Caco-2 (cell line): ENCODE data around the gene CHDH. TPM values are rescaled to one million over a fixed set of nuclear protein-coding genes. Genes with fewer than 3 reads are reported as not detected.

Source experiments
- BruUV-seq: library from RNA; stranded (reverse); fragments of 400-500 nt; replicated peaks from 2 replicates; lab custom pipeline; 2021; lab: Mats Ljungman, UMichigan
- CTCF ChIA-PET: fragments of 300-600 bp; sonication (Branson Sonifier 250); formaldehyde crosslinking; loops from one replicate; lab custom pipeline; 2022; ENCODE audit warnings: antibody characterized with exemption; lab: Charles Lee
- POLR2A ChIA-PET: fragments of 300-600 bp; sonication (Branson Sonifier 250); formaldehyde crosslinking; loops from one replicate; lab custom pipeline; 2022; ENCODE audit warnings: antibody characterized with exemption; lab: Charles Lee
- DNase-seq, 2 experiments: peaks; one replicate each; pipeline versions ENCODE4 v3.0.0 to v3.0.0-alpha.2; 2020 to 2022
- H3K27me3 ChIP-seq: replicated peaks from 2 replicates; pipeline ENCODE4 v1.6.0; 2011; ENCODE audit warnings: low read length; ENCODE audit not compliant: control insufficient read depth, insufficient read depth
- H3K36me3 ChIP-seq: 2 replicates; pipeline ENCODE4 v1.5.1; 2011; ENCODE audit warnings: low read length; ENCODE audit not compliant: control insufficient read depth, insufficient read depth
- H3K4me1 ChIP-seq: fragments of 250-450 bp; sonication (Bioruptor Pico); 2 replicates; pipeline ENCODE4 v1.5.1; 2020; ENCODE audit warnings: mild to moderate bottlenecking
- H3K4me3 ChIP-seq: 2 replicates; pipeline ENCODE4 v1.5.1; 2011; ENCODE audit warnings: low read depth, mild to moderate bottlenecking, control low read depth, low read length
- H3K9me3 ChIP-seq: fragments of 250-450 bp; sonication (Bioruptor Pico); 2 replicates; pipeline ENCODE4 v1.5.1; 2020; ENCODE audit warnings: mild to moderate bottlenecking, moderate library complexity
- H3K27ac Mint-ChIP-seq: one replicate; pipeline ENCODE4 v1.8.0; 2022; ENCODE audit warnings: mixed read lengths; ENCODE audit not compliant: unreplicated experiment
- H3K27me3 Mint-ChIP-seq: one replicate; pipeline ENCODE4 v1.8.0; 2022; ENCODE audit warnings: mixed read lengths; ENCODE audit not compliant: insufficient read depth, unreplicated experiment
- H3K36me3 Mint-ChIP-seq: one replicate; pipeline ENCODE4 v1.8.0; 2022; ENCODE audit warnings: mild to moderate bottlenecking, mixed read lengths; ENCODE audit not compliant: insufficient read depth, unreplicated experiment
- H3K4me1 Mint-ChIP-seq: one replicate; pipeline ENCODE4 v1.8.0; 2022; ENCODE audit warnings: low read depth, mixed read lengths; ENCODE audit not compliant: unreplicated experiment
- H3K4me3 Mint-ChIP-seq: one replicate; pipeline ENCODE4 v1.8.0; 2022; ENCODE audit warnings: mild to moderate bottlenecking, moderate library complexity, mixed read lengths; ENCODE audit not compliant: unreplicated experiment
- H3K9me3 Mint-ChIP-seq: one replicate; pipeline ENCODE4 v1.8.0; 2022; ENCODE audit warnings: mixed read lengths; ENCODE audit not compliant: unreplicated experiment
- intact Hi-C: fragments of 100-400 bp; cut with micrococcal nuclease; formaldehyde crosslinking; loops from one replicate; pipeline ENCODE4 v1.10.0; 2022; ENCODE audit not compliant: unreplicated experiment
- total RNA-seq: library from RNA; stranded (reverse); gene quantifications from 2 replicates; pipeline ENCODE4 v1.2.3, GENCODE V29; 2022
- TF ChIP-seq, protein P1 (sequence below), 2 experiments: fragments of 200-600 bp in 1 of 2; IDR thresholded peaks; 1 replicate in 1 of 2; 2 replicates in 1 of 2; pipeline versions ENCODE4 v1.5.1 to v1.8.0; 2011 to 2022; ENCODE audit warnings: antibody characterized with exemption in 1 of 2, control low read depth in 1 of 2, inconsistent platforms in 1 of 2, low read depth in 1 of 2, low read length in 1 of 2, mild to moderate bottlenecking in 1 of 2, moderate library complexity in 1 of 2; ENCODE audit not compliant: insufficient read depth in 1 of 2, severe bottlenecking in 1 of 2, unreplicated experiment in 1 of 2

Gene CHDH
- total RNA-seq, 1 experiment from 2014 or later: 32.4 TPM

DNA sequence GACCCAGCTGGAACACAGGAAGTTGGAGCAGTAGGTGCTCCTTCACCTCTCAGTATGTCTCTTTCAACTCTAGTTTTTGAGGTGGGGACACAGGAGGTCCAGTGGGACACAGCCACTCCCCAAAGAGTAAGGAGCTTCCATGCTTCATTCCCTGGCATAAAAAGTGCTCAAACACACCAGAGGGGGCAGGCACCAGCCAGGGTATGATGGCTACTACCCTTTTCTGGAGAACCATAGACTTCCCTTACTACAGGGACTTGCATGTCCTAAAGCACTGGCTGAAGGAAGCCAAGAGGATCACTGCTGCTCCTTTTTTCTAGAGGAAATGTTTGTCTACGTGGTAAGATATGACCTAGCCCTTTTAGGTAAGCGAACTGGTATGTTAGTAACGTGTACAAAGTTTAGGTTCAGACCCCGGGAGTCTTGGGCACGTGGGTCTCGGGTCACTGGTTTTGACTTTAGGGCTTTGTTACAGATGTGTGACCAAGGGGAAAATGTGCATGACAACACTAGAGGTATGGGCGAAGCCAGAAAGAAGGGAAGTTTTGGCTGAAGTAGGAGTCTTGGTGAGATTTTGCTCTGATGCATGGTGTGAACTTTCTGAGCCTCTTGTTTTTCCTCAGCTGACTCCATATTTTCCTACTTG, 12.0 kb upstream of the CHDH start:
- no peaks in the 10 kb centered on the region; the same call in 1 of the 2 replicates for H3K36me3 ChIP-seq
- DNase-seq: no peak
- no peaks in the 10 kb centered on the region for H3K4me1 ChIP-seq
- ChIA-PET POLR2A (no interaction called here), CTCF (no interaction called here)
- Mint-ChIP-seq H3K27me3 (no peaks in the 10 kb centered on the region), H3K4me1 (no peaks in the 10 kb centered on the region), H3K4me3 (no peak overlapping the region), H3K36me3 (peaks cover 37% of the 10 kb centered on the region), H3K27ac (no peak overlapping the region), H3K9me3 (no peaks in the 10 kb centered on the region)
- BruUV-seq: no TSS peak
- intact Hi-C loops: no loop called here
- no peaks in the 10 kb centered on the region for H3K9me3 ChIP-seq
- no peaks in the 10 kb centered on the region for H3K27me3 ChIP-seq
- no peak overlapping the region for H3K4me3 ChIP-seq
- TF ChIP-seq, protein P1, sequence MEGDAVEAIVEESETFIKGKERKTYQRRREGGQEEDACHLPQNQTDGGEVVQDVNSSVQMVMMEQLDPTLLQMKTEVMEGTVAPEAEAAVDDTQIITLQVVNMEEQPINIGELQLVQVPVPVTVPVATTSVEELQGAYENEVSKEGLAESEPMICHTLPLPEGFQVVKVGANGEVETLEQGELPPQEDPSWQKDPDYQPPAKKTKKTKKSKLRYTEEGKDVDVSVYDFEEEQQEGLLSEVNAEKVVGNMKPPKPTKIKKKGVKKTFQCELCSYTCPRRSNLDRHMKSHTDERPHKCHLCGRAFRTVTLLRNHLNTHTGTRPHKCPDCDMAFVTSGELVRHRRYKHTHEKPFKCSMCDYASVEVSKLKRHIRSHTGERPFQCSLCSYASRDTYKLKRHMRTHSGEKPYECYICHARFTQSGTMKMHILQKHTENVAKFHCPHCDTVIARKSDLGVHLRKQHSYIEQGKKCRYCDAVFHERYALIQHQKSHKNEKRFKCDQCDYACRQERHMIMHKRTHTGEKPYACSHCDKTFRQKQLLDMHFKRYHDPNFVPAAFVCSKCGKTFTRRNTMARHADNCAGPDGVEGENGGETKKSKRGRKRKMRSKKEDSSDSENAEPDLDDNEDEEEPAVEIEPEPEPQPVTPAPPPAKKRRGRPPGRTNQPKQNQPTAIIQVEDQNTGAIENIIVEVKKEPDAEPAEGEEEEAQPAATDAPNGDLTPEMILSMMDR (IDR thresholded peaks at IDR 0.05; ENCODE audit: insufficient read depth in 1 of 2, low read depth in 1 of 2, low read length in 1 of 2, severe bottlenecking in 1 of 2, unreplicated experiment in 1 of 2): peak in 1 of 2 experiments; percentile 4

DNA sequence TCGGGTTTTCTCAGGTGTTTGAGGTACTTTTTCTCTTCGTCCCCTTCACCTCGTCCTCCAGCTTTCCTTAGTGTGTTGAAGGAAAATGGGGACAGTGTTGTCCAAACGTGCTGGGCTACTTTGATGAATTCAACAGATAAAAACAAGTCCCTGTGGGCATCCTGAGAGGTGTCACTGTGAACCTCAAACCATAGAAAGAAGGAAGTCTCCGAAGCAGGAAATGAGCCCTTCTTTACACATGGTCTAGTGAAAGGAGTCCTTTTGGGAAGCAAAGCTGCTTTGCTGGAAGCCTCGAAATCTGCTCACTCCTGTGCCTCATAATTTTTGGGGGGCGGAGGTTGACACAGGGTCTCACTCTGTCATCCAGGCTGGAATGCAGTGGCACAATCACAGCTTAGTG, 10.7 kb upstream of the CHDH start:
- H3K4me1 Mint-ChIP-seq: no peaks in the 10 kb centered on the region
- no peak overlapping the region for H3K27ac Mint-ChIP-seq
- POLR2A ChIA-PET: no interaction called here
- Histone ChIP-seq H3K27me3 (no peaks in the 10 kb centered on the region), H3K4me3 (no peak overlapping the region), H3K36me3 (peaks cover 2% of the 10 kb centered on the region), H3K4me1 (no peaks in the 10 kb centered on the region), H3K9me3 (no peaks in the 10 kb centered on the region)
- no TSS peak for BruUV-seq
- intact Hi-C loops: no loop called here
- H3K4me3 Mint-ChIP-seq: no peak overlapping the region
- H3K27me3 Mint-ChIP-seq: no peaks in the 10 kb centered on the region
- no peak for DNase-seq
- TF ChIP-seq, protein P1 (IDR thresholded peaks at IDR 0.05; ENCODE audit: insufficient read depth in 1 of 2, low read depth in 1 of 2, low read length in 1 of 2, severe bottlenecking in 1 of 2, unreplicated experiment in 1 of 2): no peak
- H3K9me3 Mint-ChIP-seq: no peaks in the 10 kb centered on the region
- CTCF ChIA-PET: no interaction called here
- H3K36me3 Mint-ChIP-seq: peaks cover 32% of the 10 kb centered on the region

DNA sequence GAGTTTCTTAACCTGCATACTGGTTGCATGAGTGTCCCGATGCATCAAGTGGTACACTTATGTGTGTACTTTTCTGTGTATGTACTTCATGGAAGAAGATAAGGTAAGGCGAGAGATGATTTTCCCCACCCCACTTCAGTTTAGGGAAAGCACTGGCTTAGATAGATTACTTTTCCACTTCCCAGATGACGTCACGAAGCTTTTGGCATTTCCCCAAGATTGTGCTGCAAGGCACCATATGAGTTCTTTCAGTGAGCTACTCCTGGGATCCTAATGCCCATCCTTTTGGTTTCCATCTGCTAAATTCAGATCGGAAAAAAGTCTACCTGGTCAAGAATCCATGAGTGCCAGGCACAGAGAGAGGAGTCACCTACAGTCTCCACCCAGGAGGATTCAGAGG, 4.7 kb upstream of the CHDH start:
- DNase-seq: no peak
- TF ChIP-seq, protein P1 (IDR thresholded peaks at IDR 0.05; ENCODE audit: insufficient read depth in 1 of 2, low read depth in 1 of 2, low read length in 1 of 2, severe bottlenecking in 1 of 2, unreplicated experiment in 1 of 2): no peak
- no peaks in the 10 kb centered on the region for H3K9me3 ChIP-seq
- POLR2A ChIA-PET: no interaction called here
- no peaks in the 10 kb centered on the region for H3K4me1 ChIP-seq
- peaks cover 8% of the 10 kb centered on the region for H3K4me1 Mint-ChIP-seq
- H3K27ac Mint-ChIP-seq: no peak overlapping the region
- CTCF ChIA-PET: no interaction called here
- H3K4me3 ChIP-seq: no peak overlapping the region
- intact Hi-C loops: no loop called here
- BruUV-seq: no TSS peak
- no peaks in the 10 kb centered on the region for H3K27me3 ChIP-seq
- peaks cover 2% of the 10 kb centered on the region; the same call in 1 of the 2 replicates for H3K36me3 ChIP-seq
- H3K4me3 Mint-ChIP-seq: no peak overlapping the region
- H3K9me3 Mint-ChIP-seq: no peaks in the 10 kb centered on the region
- H3K27me3 Mint-ChIP-seq: no peaks in the 10 kb centered on the region
- peaks cover 13% of the 10 kb centered on the region for H3K36me3 Mint-ChIP-seq
